Right renal cortex interstitium (tissue), 3 donors: ENCODE measurements around the gene USP36. TPM values are rescaled to one million over a fixed set of nuclear protein-coding genes. Genes with fewer than 3 reads are reported as not detected.
A peak's percentile ranks its signal among the peaks of the same experiment; 100 is the strongest.
"Not testable (repeated sequence)": the region's sequence is repeated elsewhere in the genome, so short reads cannot be mapped to it uniquely, and the experiment has no call there.

ENCODE experiments used
- DNase-seq, 3 donors: peaks; one replicate each; pipeline ENCODE4 v3.0.0-alpha.2; 2013; ENCODE audit warnings: low read depth in 3 of 3, low spot score in 2 of 3
- polyA plus RNA-seq, 3 donors: library from polyadenylated mRNA; unstranded; fragments of 120-200 nt; gene quantifications; one replicate each; pipeline ENCODE4 v1.2.1, GENCODE V29; 2013; ENCODE audit not compliant: insufficient read length in 3 of 3

Gene USP36
- polyA plus RNA-seq, 3 donors: 32.8 to 39.4 (median 38.6) TPM

DNA sequence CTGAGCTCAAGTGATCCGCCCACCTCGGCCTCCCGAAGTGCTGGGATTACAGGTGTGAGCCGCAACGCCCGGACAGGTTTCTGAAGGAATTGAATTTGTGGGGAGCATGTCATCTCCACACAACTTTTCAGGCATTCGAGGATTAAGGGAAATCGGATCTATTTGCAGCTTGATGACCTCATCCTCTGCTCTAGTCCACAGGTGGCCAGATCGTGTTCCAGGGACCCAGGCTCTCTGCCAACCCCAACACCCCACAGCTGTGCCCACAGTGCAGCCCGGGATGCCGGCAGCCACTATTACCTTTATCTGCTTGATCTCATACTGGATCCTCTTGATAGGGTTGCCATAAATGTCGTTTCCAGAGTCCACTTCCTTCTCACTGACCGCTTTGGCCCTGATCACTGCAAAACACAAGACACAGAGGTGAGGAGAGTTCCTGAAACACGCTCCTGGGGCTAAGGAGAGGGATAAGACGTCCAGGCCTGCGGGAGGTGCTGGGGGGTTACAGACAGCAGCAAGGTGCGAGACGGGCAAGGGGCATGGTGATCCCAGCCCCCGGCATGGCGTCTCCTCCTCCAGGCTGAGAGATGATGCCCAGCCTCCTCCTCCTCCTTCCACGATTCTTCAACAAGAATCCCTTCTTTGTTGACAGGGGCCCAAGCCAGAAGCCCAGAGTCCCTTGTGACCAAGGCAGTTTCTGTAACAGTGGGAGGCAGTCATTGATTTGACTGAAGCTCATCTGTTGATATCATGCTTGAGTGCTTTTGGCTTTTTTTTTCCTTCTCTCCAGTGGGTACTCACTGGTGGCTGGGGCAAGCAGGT, 33.1 kb upstream of the USP36 start:
- DNase-seq: no peak

DNA sequence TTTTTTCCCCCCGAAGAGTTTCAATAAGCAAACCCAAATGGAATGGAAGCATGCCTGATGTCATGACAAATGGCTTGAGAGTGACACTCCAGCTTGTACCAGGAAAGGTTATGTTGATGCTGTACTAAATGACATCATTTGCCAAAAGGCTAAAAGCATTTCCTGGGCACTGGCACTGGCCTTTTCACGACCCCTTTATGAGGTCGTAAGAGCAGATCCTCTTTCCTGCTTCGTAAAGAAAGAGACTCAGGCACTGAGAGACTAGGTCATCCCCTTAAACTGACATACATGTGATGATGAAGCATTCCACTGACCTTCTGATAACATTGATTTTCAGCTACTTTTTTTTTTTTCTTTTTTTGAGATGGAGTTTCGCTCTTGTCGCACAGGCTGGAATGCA, 31.9 kb upstream of the USP36 start:
- no peak for DNase-seq

DNA sequence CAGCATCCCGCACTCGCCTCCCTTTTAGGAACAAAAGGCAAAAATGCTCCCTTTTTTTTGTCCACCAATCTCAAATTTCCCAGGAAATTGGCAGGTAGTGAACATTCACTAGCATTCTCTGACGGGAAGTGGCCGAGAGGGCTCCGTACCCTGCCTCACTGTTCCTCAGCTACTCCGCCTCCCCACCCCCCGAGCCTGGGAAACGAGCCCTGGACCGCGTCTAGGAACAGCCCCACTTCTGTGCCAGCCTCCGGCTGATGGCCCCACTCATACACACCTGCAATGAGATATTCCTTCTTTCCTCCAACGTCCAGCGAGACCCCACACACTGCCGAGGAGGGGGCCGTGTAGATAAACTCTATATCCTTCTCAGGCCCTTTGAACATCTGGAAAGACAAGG, 30.0 kb upstream of the USP36 start:
- no peak for DNase-seq

DNA sequence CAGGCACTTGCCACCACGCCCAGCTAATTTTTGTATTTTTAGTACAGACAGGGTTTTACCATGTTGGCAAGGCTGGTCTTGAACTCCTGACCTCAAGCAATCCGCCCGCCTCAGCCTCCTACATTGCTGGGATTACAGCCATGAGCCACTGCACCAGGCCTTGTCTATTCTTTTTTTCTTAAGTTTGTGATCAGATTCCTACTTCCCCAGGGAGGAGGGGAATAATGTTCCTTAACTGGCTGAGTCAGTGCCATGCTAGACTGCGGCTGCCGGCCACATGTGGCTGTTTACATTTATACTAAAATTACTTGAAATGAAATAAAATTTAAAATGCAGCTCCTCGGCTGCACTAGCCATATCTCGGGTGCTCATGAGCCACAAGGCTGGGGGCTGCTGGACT, 27.8 kb upstream of the USP36 start:
- no peak for DNase-seq

DNA sequence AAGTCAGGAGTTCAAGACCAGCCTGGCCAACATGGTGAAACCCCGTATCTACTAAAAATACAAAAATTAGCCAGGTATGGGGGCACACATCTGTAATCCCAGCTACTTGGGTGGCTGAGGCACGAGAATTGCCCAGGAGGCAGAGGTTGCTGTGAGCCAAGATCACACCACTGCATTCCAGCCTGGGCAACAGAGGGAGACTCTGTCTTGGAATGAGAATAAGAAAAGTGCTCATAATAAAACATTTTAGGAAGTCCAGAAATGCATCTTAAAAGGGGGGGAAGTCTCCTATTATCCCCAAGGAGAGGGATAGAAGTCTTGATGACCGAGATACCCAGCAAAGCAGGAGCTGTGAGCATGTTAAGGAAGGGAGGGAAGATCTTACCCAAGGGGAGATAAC, 26.4 kb upstream of the USP36 start:
- DNase-seq: not testable (repeated sequence)

DNA sequence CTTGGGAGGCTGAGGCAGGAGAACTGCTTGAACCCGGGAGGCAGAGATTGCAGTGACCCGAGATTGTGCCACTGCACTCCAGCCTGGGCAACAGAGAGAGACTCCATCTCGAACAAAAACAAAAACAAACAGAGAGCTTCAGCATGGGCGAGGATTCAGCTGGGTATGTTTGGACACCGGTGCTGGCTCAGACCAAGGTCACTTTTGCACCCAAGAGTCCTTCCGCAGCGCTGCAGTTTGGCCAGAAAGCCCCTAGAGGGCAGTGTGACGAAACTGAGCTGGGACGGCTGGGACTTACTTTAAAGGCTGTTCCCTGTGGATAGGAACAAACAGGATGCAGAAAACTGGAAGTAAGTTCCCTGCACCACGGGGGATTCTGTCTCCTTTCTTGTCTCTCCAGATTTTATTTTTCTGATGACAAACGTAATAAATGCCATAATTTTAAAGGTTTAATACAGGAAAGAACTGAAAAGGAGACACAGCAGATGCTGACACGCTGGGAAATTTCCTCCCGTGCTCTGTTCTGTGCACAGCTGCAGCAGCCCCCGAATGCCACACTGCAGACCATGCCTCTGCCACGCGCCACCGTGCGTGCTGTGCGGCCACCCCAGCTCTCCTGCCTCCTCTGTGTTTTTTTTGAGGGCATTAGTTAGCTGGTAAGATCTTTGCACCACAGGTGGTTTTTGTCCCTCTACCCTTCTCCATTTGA, 25.2 kb upstream of the USP36 start:
- peak in 2 of 3 donors; percentile 58 to 74 for DNase-seq

DNA sequence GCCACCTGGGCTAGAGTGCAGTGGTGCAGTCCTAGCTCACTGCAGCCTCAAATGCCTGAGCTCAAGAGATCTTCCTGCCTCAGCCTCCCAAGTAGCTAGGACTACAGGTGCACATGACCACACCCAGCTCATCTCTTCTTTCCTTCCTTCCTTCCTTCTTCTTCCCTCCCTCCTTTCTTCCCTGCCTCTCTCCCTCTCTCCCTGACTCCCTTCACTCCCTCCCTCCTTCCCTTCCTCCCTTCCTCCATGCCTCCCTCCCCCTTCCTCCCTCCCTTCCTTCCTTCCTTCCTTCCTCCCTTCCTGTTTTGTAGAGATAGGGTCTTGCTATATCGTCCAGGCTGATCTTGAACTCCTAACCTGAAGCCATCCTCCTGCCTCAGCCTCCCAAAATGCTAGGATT, 23.5 kb upstream of the USP36 start:
- no peak for DNase-seq

DNA sequence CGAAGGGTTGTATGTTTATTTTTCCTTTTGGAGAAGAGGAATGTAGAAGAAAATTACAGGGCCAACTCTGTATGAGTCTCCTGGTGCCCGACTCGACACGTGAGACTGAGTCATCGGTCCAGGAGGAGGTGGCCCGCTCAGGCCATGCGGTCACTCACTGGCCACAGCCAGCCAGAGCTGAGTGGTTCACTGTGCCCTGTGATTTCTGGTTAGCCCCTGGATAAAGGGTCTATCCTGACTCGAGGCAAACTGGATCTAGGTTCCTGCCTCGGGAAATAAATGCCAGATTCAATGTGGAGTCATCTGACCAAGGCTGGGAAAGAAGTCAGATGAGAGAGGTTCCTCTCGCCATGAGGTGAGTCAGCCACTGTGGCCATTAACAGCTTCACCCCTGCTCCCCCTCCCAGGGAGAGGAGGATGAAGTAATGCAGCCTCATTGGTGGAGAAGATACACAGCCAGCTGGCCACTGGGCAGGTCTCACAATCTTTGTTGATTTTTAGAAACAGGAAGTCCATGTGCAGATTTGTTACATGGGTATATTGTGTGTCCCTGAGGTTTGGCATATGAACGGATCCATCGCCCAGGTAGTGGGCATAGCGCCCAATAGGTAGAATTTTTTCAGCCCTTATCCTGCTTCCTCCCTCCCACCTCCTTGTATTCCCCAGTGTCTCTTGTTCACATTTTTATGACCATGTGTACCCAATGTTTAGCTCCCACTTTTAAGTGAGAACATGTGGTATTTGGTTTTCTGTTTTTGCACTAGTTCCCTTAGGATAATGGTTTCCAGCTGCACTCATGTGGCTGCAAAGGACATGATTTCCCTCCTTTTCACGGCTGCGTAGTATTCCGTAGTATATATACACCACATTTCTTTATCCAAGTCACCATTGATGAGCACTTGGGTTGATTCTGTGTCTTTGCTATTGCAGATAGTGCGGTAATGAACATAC, 21.7 kb upstream of the USP36 start:
- no peak for DNase-seq

DNA sequence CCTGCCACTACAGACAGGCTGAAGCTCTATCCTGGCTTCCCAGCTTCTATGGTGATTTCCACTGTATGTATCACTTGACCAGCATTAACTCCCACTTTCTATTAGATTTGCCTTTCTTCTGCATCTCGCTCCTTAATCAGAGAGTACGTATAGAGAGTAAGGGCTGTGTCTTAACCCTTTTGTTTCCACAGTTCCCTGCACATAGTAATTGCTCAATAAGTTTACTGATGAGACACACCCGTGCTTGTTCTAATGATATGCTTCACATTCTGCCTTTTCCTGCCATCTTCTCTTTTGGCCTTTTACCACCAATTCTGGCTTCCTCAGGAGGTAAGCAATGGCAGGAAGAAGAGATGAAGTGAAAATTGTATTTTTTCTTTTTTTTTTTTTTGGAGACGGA, 20.6 kb upstream of the USP36 start:
- DNase-seq: no peak

DNA sequence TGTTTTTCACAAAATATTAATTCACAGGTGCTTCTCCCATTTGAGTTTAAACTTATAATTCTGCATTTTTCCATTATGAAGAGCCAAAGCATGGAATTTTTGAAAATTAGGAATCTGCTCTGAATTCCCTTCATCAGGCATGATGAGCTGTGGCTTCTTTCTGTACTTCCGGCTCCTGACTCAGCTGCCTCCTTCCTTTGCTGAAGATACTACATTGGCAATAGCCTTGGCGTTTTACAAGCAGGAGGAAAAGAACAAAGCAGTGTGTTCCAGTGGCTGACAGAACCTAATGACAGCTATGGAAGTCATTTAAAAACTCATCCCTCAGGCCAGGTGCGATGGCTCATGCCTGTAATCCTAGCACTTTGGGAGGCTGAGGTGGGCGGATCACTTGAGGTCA, 18.4 kb upstream of the USP36 start:
- no peak for DNase-seq

DNA sequence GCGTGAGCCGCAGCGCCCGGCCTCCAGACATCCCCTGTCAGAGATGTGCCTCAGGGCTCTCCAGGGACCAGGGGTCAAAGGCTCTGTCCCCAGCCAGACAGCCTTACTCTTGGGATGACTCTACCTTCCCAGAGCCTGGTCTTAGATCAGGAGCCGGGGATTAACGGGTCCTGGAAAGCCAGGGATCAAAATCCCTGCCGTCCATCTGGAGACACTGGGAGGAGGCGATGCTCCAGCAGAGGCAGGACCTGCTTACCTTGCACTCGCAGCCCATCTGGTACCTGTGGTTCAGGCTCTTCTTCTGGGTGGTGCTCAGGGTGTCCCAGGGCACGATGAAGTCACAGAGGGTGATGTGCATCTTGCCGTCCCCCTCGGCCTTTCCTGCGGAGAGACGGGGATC, 16.7 kb upstream of the USP36 start:
- no peak for DNase-seq

DNA sequence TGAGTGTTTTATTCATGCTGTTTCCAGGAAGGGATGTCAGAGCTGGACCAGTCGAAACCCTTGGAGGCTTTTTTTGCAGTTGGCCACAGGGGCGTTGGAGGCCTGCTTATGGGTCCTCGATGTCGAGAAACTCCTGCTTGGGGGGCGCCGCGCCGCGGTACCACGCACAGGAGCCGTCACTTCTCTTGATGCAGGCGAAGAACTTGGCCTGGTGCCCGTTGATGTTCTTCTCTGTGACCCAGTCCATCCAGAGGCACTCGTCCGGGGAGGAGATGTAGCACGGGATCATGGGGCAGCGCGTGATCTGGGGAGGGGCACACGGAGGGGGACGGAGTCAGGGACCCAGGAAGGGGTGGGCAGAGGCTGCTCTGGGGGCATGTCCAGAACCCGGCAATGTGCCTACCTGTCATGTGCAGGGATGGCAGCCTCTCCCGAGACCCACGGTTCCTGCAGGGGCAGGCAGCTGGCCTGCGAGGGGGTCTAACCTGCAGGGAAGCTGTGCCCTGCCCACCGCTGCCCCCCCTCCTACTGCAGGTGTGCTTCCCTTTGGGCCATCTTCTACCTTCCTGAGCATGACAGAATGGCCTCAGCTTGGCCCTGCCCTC, 15.0 kb upstream of the USP36 start:
- no peak for DNase-seq

DNA sequence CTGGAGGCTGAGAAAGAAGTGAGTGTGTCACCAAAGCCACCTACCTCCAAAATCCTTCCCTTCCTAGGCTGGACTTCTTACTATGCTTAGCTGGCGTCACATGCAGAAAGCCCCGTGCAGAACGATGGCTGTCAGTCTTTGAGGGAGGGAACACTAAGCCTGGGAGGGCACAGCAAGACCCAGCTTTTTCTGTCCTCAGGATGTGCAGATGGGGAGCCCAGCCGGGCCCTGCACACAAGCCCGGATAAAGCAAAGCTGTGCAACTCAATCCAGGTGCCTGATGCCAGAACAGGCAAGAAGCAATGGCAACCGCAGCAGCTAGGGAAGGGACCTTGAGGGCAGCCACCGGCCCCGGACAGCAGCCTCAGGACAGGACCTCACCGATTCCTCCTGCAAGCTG, 13.9 kb upstream of the USP36 start:
- DNase-seq: no peak

DNA sequence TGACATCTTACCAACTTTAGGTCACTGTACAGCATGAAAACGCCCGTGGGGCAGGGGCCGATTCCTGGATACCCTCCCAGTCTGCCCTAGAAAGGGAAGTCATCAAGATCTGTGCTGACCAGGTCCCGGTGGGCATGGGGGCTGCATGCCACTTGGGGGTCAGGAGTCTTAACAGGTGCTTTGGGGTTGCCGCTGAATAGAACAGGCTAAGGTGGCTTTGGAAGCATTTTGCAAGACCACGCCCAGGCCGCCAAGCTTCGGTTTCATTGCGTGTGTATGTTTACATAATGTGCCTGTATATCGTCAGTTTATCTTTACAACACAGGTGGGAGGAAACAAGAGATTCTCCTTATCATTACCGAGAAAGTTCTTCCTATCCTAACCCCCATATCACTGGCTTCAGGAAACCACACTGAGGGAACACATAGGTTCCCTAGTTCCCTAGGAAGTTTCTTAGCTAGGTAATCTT, 13.3 kb upstream of the USP36 start:
- DNase-seq: no peak

DNA sequence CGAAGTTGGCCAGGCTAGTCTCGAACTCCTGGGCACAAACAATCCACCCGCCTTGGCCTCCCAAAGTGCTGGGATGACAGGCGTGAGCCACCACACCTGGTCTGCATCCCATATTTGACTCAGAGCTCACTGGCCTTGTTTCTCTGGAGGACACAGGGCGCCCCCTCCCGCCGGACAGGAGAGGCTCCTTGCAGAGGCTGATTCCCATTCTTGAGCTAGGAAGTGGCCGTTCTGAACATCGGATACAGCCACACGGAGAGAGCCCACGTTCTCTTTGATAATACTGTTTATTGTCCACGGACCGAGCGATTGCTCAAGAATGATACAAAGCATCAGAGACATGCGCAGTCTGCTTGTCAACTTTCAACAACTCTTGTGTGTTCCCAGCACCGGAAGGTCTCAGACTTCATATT, 12.1 kb upstream of the USP36 start:
- DNase-seq: no peak

DNA sequence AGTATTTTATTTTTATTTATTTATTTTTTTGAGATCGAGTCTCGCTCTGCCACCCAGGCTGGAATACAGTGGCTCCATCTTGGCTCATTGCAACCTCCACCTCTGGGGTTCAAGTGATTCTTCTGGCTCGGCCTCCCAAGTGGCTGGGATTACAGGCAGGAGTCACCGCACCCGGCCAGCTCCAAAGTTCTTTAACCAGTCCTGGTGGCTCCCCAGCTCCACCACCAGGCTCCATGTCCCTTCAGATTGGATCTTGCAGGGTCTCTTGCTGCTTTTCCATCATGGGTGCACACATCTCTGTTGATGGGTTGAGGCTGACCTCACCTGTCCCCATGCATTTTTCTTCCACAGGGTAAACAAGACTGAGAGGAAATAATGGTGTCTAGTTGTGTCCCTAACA, 8.4 kb upstream of the USP36 start:
- no peak for DNase-seq

DNA sequence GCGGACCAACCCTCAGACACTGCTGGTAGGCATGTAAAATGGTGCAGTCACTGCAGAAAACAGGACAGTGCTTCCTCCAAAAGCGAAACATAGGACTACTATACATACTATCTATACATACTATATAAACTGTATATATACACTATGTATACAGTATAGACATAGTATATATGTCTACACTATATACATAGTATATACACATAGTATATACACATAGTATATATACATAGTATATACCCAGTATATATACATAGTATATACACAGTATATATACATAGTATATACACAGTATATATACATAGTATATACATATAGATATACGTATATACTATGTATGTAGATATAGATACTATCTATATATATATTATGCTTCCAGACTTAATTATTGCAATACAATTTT, 6.4 kb upstream of the USP36 start:
- DNase-seq: no peak

DNA sequence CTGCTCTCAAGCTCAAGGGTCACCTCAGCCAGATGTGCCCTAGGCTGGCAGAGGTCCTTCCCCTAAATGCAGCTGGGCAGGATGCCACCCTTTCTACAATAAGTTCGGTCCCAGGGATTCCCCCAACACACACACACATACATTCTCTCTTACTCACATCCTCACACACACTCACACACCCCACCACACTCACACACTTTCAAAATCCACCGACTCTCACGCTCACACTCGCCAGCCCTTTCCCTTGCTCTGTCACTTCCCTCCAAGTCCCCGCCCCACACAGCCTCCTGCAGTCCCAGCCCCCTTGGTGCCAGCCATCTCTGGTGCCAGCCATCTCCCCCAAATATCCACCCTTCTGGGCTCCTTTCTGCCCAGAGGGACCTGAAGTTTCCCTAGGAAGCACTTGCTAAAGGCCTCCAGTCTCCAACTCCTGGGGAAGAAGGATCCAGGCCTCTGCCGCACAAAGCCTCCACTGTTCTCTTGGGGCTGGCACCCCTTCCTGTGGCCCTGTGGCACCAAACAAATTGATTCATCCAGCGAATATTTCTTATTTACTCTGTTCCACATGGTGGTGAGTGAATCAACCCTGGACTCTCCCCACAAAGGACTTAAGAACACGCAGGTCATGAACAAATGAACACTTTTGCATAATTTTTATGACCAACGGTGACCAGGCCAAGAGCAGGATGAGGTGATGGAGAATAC, 3.8 kb upstream of the USP36 start:
- no peak for DNase-seq

DNA sequence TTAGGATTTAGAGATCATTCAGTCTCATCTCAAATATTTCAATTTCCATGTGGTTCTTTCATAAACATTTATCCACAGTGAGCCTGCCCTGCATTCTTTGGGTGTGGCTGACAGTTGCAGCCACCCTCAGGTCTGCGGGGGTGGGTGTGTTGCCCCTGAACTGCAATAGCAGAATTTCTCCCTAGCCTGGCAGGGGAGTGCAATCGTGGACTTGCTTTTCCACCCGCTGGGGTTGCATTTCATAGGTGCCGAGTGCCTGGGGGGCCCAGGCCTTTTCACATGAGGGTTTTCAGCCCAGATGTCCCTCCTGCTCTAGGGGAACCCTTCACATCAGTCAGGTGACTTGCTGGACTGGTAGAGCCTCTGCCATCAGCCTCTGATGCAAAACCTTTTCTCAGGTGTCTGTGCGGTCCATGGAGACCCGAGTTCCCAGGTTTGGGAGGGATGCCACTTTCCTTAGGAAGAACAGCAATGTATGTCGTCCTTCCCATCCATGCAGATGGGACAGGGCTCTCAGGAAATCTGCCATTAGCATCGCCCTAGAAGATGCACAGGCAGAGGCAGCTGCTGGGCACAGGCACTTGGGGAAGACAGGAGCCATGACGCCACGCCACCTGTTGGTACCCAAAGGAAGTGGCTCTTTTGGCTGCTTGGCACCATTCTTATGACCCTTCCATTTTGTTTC, 2.4 kb upstream of the USP36 start:
- DNase-seq: no peak

DNA sequence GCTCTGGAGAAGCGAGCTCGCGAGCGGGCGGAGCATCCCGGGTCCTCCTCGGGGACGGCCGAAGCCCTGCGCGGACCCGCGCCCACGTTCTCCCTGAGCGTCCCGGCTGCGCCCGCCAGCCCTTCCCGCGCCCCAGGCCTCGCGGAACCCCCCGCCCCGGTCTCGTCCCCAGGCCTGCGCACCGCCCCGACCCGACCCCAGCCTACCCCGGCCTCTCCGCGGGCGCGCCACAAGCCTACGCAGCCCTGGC, 159 bp downstream of the USP36 start:
- no peak for DNase-seq
